Mesendoderm (in vitro differentiated cells): ENCODE measurements around the gene SGMS1. TPM values are rescaled to one million over a fixed set of nuclear protein-coding genes. Genes with fewer than 3 reads are reported as not detected.
"Not testable (repeated sequence)": the region's sequence is repeated elsewhere in the genome, so short reads cannot be mapped to it uniquely, and the experiment has no call there.

Source experiments
- DNase-seq: peaks from one replicate; pipeline ENCODE4 v3.0.0; 2013
- H2AK5ac ChIP-seq: 2 replicates; pipeline ENCODE4 v1.6.1; 2013; ENCODE audit warnings: low read length, inconsistent platforms
- H2BK120ac ChIP-seq: 2 replicates; pipeline ENCODE4 v1.6.1; 2013; ENCODE audit warnings: low read depth, mild to moderate bottlenecking, low read length, moderate library complexity, mixed read lengths
- H2BK15ac ChIP-seq: replicated peaks from 2 replicates; pipeline ENCODE4 v1.6.1; 2013; ENCODE audit warnings: low read depth, mild to moderate bottlenecking, moderate library complexity
- H2BK5ac ChIP-seq: 2 replicates; pipeline ENCODE4 v1.6.1; 2013; ENCODE audit warnings: low read length, inconsistent platforms
- H3K18ac ChIP-seq: 2 replicates; pipeline ENCODE4 v1.6.1; 2013; ENCODE audit warnings: mild to moderate bottlenecking, low read length, mixed read lengths
- H3K23ac ChIP-seq: one replicate; pipeline ENCODE4 v1.6.1; 2013; ENCODE audit warnings: low read length
- H3K27ac ChIP-seq: 2 replicates; pipeline ENCODE4 v1.5.1; 2013; ENCODE audit warnings: low read depth, mild to moderate bottlenecking, inconsistent platforms, low read length, moderate library complexity
- H3K27me3 ChIP-seq: 2 replicates; pipeline ENCODE4 v1.6.1; 2013; ENCODE audit warnings: low read length, control low read depth, mild to moderate bottlenecking, inconsistent platforms; ENCODE audit not compliant: insufficient read depth, poor library complexity
- H3K36me3 ChIP-seq: 2 replicates; pipeline ENCODE4 v1.6.1; 2013; ENCODE audit warnings: low read length, inconsistent platforms; ENCODE audit not compliant: control insufficient read depth, insufficient read depth
- H3K4ac ChIP-seq: one replicate; pipeline ENCODE4 v1.6.1; 2013; ENCODE audit warnings: low read depth, mild to moderate bottlenecking, low read length, moderate library complexity
- H3K4me1 ChIP-seq: 2 replicates; pipeline ENCODE4 v1.6.1; 2013; ENCODE audit warnings: low read depth, low read length, inconsistent platforms; ENCODE audit not compliant: control insufficient read depth
- H3K4me2 ChIP-seq: 2 replicates; pipeline ENCODE4 v1.6.1; 2013; ENCODE audit warnings: low read length
- H3K4me3 ChIP-seq: 2 replicates; pipeline ENCODE4 v1.5.1; 2013; ENCODE audit warnings: mild to moderate bottlenecking, low read length
- H3K56ac ChIP-seq: one replicate; pipeline ENCODE4 v1.6.1; 2013; ENCODE audit warnings: low read length
- H3K79me1 ChIP-seq: 2 replicates; pipeline ENCODE4 v1.6.1; 2013; ENCODE audit warnings: low read length, inconsistent platforms
- H3K79me2 ChIP-seq: 2 replicates; pipeline ENCODE4 v1.6.1; 2013; ENCODE audit warnings: mild to moderate bottlenecking, low read length; ENCODE audit not compliant: control insufficient read depth, insufficient read depth
- H3K9ac ChIP-seq: 2 replicates; pipeline ENCODE4 v1.6.1; 2013; ENCODE audit warnings: low read length, inconsistent platforms
- H4K5ac ChIP-seq: one replicate; pipeline ENCODE4 v1.6.1; 2013; ENCODE audit warnings: low read length
- H4K8ac ChIP-seq: one replicate; pipeline ENCODE4 v1.6.1; 2013; ENCODE audit warnings: low read depth, mild to moderate bottlenecking, control low read depth, low read length, moderate library complexity
- WGBS: extraction: QIAGEN DNeasy Blood & Tissue Kit; methylation state at CpG from one replicate; pipeline ENCODE4 v1.1.7; 2013; ENCODE audit warnings: low lambda C conversion rate, missing lambda C conversion rate; ENCODE audit not compliant: insufficient coverage; ENCODE audit errors: extremely low coverage; 5-methylcytosine and 5-hydroxymethylcytosine counted together
- small RNA-seq: library from polyadenylated mRNA; stranded (forward); fragments of <200 nt; extraction: miRNeasy Mini kit (QIAGEN cat#:217004); gene quantifications from one replicate; pipeline ENCODE3, GENCODE V24; 2013; ENCODE audit not compliant: insufficient read depth

The SGMS1 gene

DNA sequence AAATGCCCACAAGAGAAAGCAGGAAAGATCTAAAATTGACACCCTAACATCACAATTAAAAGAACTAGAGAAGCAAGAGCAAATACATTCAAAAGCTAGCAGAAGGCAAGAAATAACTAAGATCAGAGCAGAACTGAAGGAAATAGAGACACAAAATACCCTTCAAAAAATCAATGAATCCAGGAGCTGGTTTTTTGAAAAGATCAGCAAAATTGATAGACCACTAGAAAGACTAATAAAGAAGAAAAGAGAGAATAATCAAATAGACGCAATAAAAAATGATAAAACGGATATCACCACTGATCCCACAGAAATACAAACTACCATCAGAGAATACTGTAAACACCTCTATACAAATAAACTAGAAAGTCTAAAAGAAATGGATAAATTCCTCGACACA lies 355.9 kb downstream of the SGMS1 start:
- not testable (repeated sequence) for H3K27ac ChIP-seq, H3K79me2 ChIP-seq, H3K18ac ChIP-seq, H3K23ac ChIP-seq, H3K56ac ChIP-seq, DNase-seq, H3K79me1 ChIP-seq, H3K36me3 ChIP-seq, H4K8ac ChIP-seq, H3K9ac ChIP-seq, H2BK15ac ChIP-seq, H3K4me1 ChIP-seq, H3K4ac ChIP-seq, H3K4me2 ChIP-seq, H4K5ac ChIP-seq, H2BK5ac ChIP-seq, H3K4me3 ChIP-seq, H3K27me3 ChIP-seq, H2BK120ac ChIP-seq, H2AK5ac ChIP-seq
- no CpG with 5 or more reads among the region's 3 CpGs for WGBS

DNA sequence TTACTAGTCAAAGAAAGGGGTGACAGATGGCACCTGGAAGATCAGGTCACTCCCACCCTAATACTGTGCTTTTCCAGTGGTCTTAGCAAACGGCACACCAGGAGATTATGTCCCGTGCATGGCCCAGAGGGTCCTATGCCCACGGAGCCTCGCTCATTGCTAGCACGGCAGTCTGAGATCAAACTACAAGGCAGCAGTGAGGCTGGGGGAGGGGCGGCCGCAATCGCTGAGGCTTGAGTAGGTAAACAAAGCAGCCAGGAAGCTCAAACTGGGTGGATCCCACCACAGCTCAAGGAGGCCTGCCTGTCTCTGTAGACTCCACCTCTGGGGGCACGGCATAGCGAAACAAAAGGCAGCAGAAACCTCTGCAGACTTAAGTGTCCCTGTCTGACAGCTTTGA lies 361.1 kb downstream of the SGMS1 start:
- H2AK5ac ChIP-seq, H3K23ac ChIP-seq, H4K8ac ChIP-seq, H3K18ac ChIP-seq, H2BK15ac ChIP-seq, H2BK5ac ChIP-seq, H2BK120ac ChIP-seq, DNase-seq, H3K9ac ChIP-seq, H4K5ac ChIP-seq, H3K4me1 ChIP-seq, H3K4me2 ChIP-seq, H3K4me3 ChIP-seq, H3K36me3 ChIP-seq, H3K79me1 ChIP-seq, H3K56ac ChIP-seq, H3K4ac ChIP-seq, H3K79me2 ChIP-seq, H3K27ac ChIP-seq, H3K27me3 ChIP-seq: not testable (repeated sequence)
- no CpG with 5 or more reads among the region's 10 CpGs for WGBS

DNA sequence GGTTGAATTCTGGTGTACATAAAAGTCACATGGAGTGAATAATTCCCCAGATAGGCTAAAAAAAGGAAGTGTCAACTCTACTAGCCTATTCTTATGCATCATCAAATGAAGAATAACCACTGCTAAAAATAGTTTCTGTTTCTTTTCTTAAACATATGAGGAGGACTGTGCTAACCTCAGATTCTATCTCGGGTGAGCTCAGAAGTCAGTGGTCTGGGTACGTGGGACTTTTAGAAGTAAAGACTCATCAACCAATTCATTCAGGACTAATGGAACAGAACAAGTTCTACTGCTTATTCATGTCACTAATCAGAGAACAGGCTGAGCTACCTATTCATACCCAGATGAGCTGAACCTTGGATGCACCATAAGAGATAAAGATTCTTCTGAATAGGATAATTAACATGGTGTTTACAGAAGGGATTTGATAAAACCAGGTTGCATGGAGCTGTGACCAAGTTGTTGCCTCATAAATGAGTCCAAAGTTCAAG lies 362.9 kb downstream of the SGMS1 start:
- Histone ChIP-seq H3K18ac (no peak overlapping the region), H3K4me3 (no peak overlapping the region), H3K9ac (no peak overlapping the region), H2BK5ac (no peak overlapping the region), H3K79me2 (no peaks in the 10 kb centered on the region), H2BK120ac (no peak overlapping the region), H2BK15ac (no peak overlapping the region), H3K56ac (no peak overlapping the region), H4K5ac (no peak overlapping the region), H3K79me1 (no peaks in the 10 kb centered on the region), H3K36me3 (no peaks in the 10 kb centered on the region), H3K4ac (no peak overlapping the region), H3K27ac (no peak overlapping the region), H3K4me2 (no peak overlapping the region), H3K4me1 (no peaks in the 10 kb centered on the region), H3K23ac (no peak overlapping the region), H3K27me3 (no peaks in the 10 kb centered on the region), H2AK5ac (no peak overlapping the region), H4K8ac (no peak overlapping the region)
- no CpG with 5 or more reads among the region's 2 CpGs for WGBS
- DNase-seq: no peak

Small RNA genes within 50 kb of the gene (small RNA-seq; reads per million reads assigned to genes)
- gene RNU7-107P: not detected
